Neuronal stem cell (in vitro differentiated cells): ENCODE data around the gene PRKAA2. TPM values are rescaled to one million over a fixed set of nuclear protein-coding genes. Genes with fewer than 3 reads are reported as not detected.

ENCODE experiments used
- DNase-seq: peaks from one replicate; pipeline ENCODE4 v3.0.0-alpha.2; 2013; ENCODE audit warnings: low spot score
- H2AFZ ChIP-seq: one replicate; pipeline ENCODE4 v1.6.1; 2013; ENCODE audit warnings: mild to moderate bottlenecking, low read length, inconsistent platforms
- H2AK5ac ChIP-seq: 2 replicates; pipeline ENCODE4 v1.6.1; 2013; ENCODE audit warnings: low read depth, mild to moderate bottlenecking, inconsistent platforms, low read length, moderate library complexity, mixed read lengths
- H2BK120ac ChIP-seq: 2 replicates; pipeline ENCODE4 v1.6.1; 2013; ENCODE audit warnings: low read depth, mild to moderate bottlenecking, inconsistent platforms, low read length, moderate library complexity, mixed read lengths
- H2BK12ac ChIP-seq: one replicate; pipeline ENCODE4 v1.6.1; 2013; ENCODE audit warnings: low read length, inconsistent platforms
- H2BK15ac ChIP-seq: 2 replicates; pipeline ENCODE4 v1.6.1; 2013; ENCODE audit warnings: mild to moderate bottlenecking, low read length, inconsistent platforms, mixed read lengths
- H2BK5ac ChIP-seq: one replicate; pipeline ENCODE4 v1.6.1; 2013; ENCODE audit warnings: inconsistent platforms, mild to moderate bottlenecking, low read length, moderate library complexity
- H3K14ac ChIP-seq: one replicate; pipeline ENCODE4 v1.6.1; 2013; ENCODE audit warnings: low read length, inconsistent platforms
- H3K18ac ChIP-seq: 2 replicates; pipeline ENCODE4 v1.6.1; 2013; ENCODE audit warnings: low read length, inconsistent platforms
- H3K23ac ChIP-seq: 2 replicates; pipeline ENCODE4 v1.6.1; 2013; ENCODE audit warnings: low read depth, mild to moderate bottlenecking, mixed read lengths, low read length, inconsistent platforms; ENCODE audit not compliant: poor library complexity
- H3K27ac ChIP-seq: replicated peaks from 3 replicates; pipeline ENCODE4 v1.5.1; 2013; ENCODE audit warnings: low read length, inconsistent platforms
- H3K27me3 ChIP-seq, 3 experiments: 2 replicates each; pipeline ENCODE4 v1.6.1; 2013; ENCODE audit warnings: low read length in 3 of 3, mild to moderate bottlenecking in 2 of 3, inconsistent platforms in 1 of 3, low read depth in 1 of 3, mixed read lengths in 1 of 3, moderate library complexity in 1 of 3; ENCODE audit not compliant: control insufficient read depth in 3 of 3, insufficient read depth in 3 of 3
- H3K36me3 ChIP-seq, 2 donors: replicated peaks in 1 of 2; 2 replicates each; pipeline ENCODE4 v1.6.1; 2013; ENCODE audit warnings: low read length in 2 of 2; ENCODE audit not compliant: control insufficient read depth in 2 of 2, insufficient read depth in 2 of 2
- H3K4ac ChIP-seq: 2 replicates; pipeline ENCODE4 v1.6.1; 2013; ENCODE audit warnings: inconsistent platforms, mild to moderate bottlenecking, low read length, moderate library complexity
- H3K4me1 ChIP-seq, 2 donors: 1 replicate in 1 of 2; 2 replicates in 1 of 2; pipeline ENCODE4 v1.6.1; 2013; ENCODE audit warnings: low read length in 2 of 2, low read depth in 1 of 2; ENCODE audit not compliant: control insufficient read depth in 2 of 2, insufficient read depth in 1 of 2
- H3K4me2 ChIP-seq: one replicate; pipeline ENCODE4 v1.6.1; 2013; ENCODE audit warnings: mild to moderate bottlenecking, low read length, inconsistent platforms; ENCODE audit not compliant: insufficient read depth, poor library complexity, severe bottlenecking
- H3K4me3 ChIP-seq, 2 donors: 2 replicates each; pipeline ENCODE4 v1.5.1; 2013; ENCODE audit warnings: low read length in 2 of 2, mild to moderate bottlenecking in 2 of 2, inconsistent platforms in 1 of 2, moderate library complexity in 1 of 2
- H3K79me1 ChIP-seq: one replicate; pipeline ENCODE4 v1.6.1; 2013; ENCODE audit warnings: low read depth, mild to moderate bottlenecking, inconsistent platforms, low read length, moderate library complexity
- H3K9ac ChIP-seq: one replicate; pipeline ENCODE4 v1.6.1; 2013; ENCODE audit warnings: mild to moderate bottlenecking, low read depth, low read length, inconsistent platforms; ENCODE audit not compliant: poor library complexity
- H3K9me3 ChIP-seq, 2 donors: replicated peaks in 1 of 2; 2 replicates each; pipeline versions ENCODE3 to v1.6.1; 2013; ENCODE audit warnings: low read length in 2 of 2, mild to moderate bottlenecking in 2 of 2, inconsistent platforms in 1 of 2, low read depth in 1 of 2, mixed read lengths in 1 of 2, moderate library complexity in 1 of 2; ENCODE audit not compliant: control insufficient read depth in 2 of 2, insufficient read depth in 1 of 2
- H4K8ac ChIP-seq: one replicate; pipeline ENCODE4 v1.6.1; 2013; ENCODE audit warnings: low read depth, mild to moderate bottlenecking, inconsistent platforms, low read length, moderate library complexity
- H4K91ac ChIP-seq: one replicate; pipeline ENCODE4 v1.6.1; 2013; ENCODE audit warnings: low read length, low read depth, mild to moderate bottlenecking, inconsistent platforms; ENCODE audit not compliant: poor library complexity
- WGBS, 2 donors: extraction: QIAGEN DNeasy Blood & Tissue Kit; methylation state at CpG; one replicate each; pipeline ENCODE4 v1.1.7; 2013; ENCODE audit warnings: missing lambda C conversion rate in 2 of 2, mixed read lengths in 1 of 2; ENCODE audit not compliant: insufficient read length in 2 of 2, insufficient replicate concordance in 1 of 2; ENCODE audit errors: extremely low coverage in 2 of 2; 5-methylcytosine and 5-hydroxymethylcytosine counted together
- small RNA-seq: library from polyadenylated mRNA; stranded (forward); fragments of <200 nt; extraction: miRNeasy Mini kit (QIAGEN cat#:217004); gene quantifications from one replicate; pipeline ENCODE3, GENCODE V24; 2013; ENCODE audit not compliant: insufficient read depth

PRKAA2 gene

GRCh38 chr1:56758794-56759193 is 113.7 kb downstream of the PRKAA2 start:
- no peaks in the 10 kb centered on the region for H3K9me3 ChIP-seq
- H3K18ac ChIP-seq: no peak overlapping the region
- no peak overlapping the region for H3K27ac ChIP-seq
- no peak overlapping the region for H4K8ac ChIP-seq
- no CpG with 5 or more reads among the region's 3 CpGs for WGBS, 2 donors
- H3K4me3 ChIP-seq: no peak overlapping the region
- no peak overlapping the region for H2AK5ac ChIP-seq
- no peak overlapping the region for H2BK5ac ChIP-seq
- no peak overlapping the region for H2BK12ac ChIP-seq
- H3K9ac ChIP-seq: no peak overlapping the region
- no peak overlapping the region for H2AFZ ChIP-seq
- H2BK15ac ChIP-seq: no peak overlapping the region
- no peak overlapping the region for H2BK120ac ChIP-seq
- no peak overlapping the region for H4K91ac ChIP-seq
- H3K79me1 ChIP-seq: no peaks in the 10 kb centered on the region
- H3K14ac ChIP-seq: no peak overlapping the region
- no peaks in the 10 kb centered on the region for H3K36me3 ChIP-seq
- no peaks in the 10 kb centered on the region for H3K4me1 ChIP-seq
- no peak overlapping the region for H3K4me2 ChIP-seq
- H3K4ac ChIP-seq: no peak overlapping the region
- DNase-seq: no peak
- H3K27me3 ChIP-seq: peaks cover 0 to 7% (median 0%) of the 10 kb centered on the region in 3 experiments
- no peak overlapping the region for H3K23ac ChIP-seq

Small RNAs within 50 kb of the gene (small RNA-seq; reads per million reads assigned to genes)
- not detected for gene AC099789.1
